Spinal cord (tissue), 10 donors: ENCODE data around the gene L1CAM. TPM values are rescaled to one million over a fixed set of nuclear protein-coding genes. Genes with fewer than 3 reads are reported as not detected.

Source experiments
- DNase-seq, 6 donors: peaks; one replicate each; pipeline versions ENCODE4 v3.0.0 to v3.0.0-alpha.2; 2013 to 2015; ENCODE audit warnings: low spot score in 6 of 6, low read depth in 4 of 6
- H3K27ac ChIP-seq: one replicate; pipeline ENCODE4 v1.5.1; 2013; ENCODE audit warnings: low read depth, low read length, control low read depth
- H3K27me3 ChIP-seq: one replicate; pipeline ENCODE4 v1.6.1; 2013; ENCODE audit warnings: low read length; ENCODE audit not compliant: control insufficient read depth, insufficient read depth
- H3K36me3 ChIP-seq: one replicate; pipeline ENCODE4 v1.6.1; 2013; ENCODE audit warnings: low read length; ENCODE audit not compliant: control insufficient read depth, insufficient read depth
- H3K4me1 ChIP-seq: one replicate; pipeline ENCODE4 v1.6.1; 2013; ENCODE audit warnings: low read length; ENCODE audit not compliant: control insufficient read depth, insufficient read depth
- H3K4me3 ChIP-seq: one replicate; pipeline ENCODE4 v1.5.1; 2013; ENCODE audit warnings: low read depth, low read length, control low read depth
- H3K9me3 ChIP-seq: one replicate; pipeline ENCODE4 v1.6.1; 2013; ENCODE audit warnings: low read length; ENCODE audit not compliant: control insufficient read depth, insufficient read depth
- WGBS: methylation state at CpG from one replicate; pipeline ENCODE4 v1.1.5; 2013; ENCODE audit warnings: missing lambda C conversion rate; ENCODE audit not compliant: insufficient coverage; 5-methylcytosine and 5-hydroxymethylcytosine counted together
- polyA plus RNA-seq, 2 donors: library from polyadenylated mRNA; unstranded; fragments of 120-200 nt; gene quantifications; one replicate each; pipeline ENCODE4 v1.2.1, GENCODE V29; 2013; ENCODE audit not compliant: insufficient read length in 2 of 2
- total RNA-seq, 2 donors: library from RNA; depleted of rRNA in 1 of 2; stranded (reverse); fragments of 120-200 nt in 1 of 2; fragments of >200 nt in 1 of 2; gene quantifications; one replicate each; pipeline versions ENCODE4 v1.2.3 to v1.2.4, GENCODE V29; 2013 to 2014
- donor health status: healthy.

Gene L1CAM
- total and polyA plus RNA-seq, 4 donors: 26.3 to 179 (median 129) TPM

DNA sequence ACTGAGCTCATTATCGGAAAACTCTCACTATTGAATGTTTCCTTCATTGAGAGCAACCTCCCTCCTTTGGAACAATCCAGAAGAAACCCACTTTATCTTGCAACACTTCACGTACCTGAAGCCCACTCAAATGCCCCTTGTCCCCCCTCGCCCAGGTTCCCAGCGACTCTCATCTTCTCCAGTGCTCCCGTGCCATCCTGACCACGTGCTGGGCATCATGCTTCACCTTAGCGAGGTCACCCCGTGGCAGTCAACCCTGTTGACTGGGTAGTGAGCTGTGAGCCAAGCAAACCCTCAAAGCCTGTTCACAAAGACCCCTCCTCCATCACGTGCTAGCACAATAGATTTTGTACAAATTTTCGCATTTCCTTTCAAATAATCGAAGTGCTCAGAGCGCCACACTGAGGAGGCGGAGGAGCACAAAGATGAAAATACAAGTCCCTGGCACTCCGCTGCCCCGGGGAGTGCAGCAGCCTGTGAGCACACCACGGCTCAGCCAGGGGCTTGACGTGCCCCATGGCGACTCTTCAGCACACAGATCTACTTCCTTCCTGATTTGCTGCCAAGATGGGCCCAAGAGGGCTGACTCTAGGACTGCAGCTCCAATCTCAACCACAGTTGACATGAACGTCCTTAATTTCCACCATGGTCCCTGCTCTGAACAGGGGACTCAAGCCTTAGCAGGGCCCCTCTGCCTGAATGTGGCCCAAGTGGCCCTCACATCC lies 71.2 kb downstream of the L1CAM start:
- Histone ChIP-seq H3K4me1 (peaks cover 35% of the 10 kb centered on the region), H3K9me3 (no peaks in the 10 kb centered on the region), H3K4me3 (no peak overlapping the region), H3K27ac (no peak overlapping the region), H3K36me3 (peaks cover 6% of the 10 kb centered on the region), H3K27me3 (no peaks in the 10 kb centered on the region)
- no peak for DNase-seq
- 75% methylated on average over 19 of the region's 19 CpGs for WGBS

GRCh38 chrX:153813161-153813560 lies 72.8 kb downstream of the L1CAM start:
- WGBS: 81% methylated on average over 3 of the region's 5 CpGs
- Histone ChIP-seq H3K9me3 (no peaks in the 10 kb centered on the region), H3K27me3 (no peaks in the 10 kb centered on the region), H3K36me3 (peaks cover 16% of the 10 kb centered on the region), H3K27ac (no peak overlapping the region), H3K4me1 (peaks cover 23% of the 10 kb centered on the region), H3K4me3 (no peak overlapping the region)
- DNase-seq: no peak

DNA sequence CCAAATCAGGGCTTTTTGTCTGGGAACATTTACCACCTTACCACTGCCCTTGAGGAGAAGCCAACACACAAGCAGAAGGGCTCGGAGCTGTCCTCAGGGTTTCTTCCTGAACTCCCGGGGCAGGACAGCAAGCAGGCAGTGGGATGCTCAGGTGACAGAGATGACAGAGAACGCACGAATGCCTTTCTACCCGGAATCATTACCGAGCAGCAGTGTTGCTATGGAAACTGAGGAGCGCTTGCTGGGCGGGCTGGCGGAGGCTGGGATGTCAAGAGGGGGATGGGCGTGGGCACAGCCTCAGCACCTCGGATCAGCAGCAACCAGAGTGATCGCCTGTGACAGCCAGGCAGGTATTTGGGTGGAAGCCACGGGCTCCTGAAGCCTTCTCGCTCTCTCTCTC lies 73.8 kb downstream of the L1CAM start:
- Histone ChIP-seq H3K36me3 (peaks cover 24% of the 10 kb centered on the region), H3K27me3 (no peaks in the 10 kb centered on the region), H3K4me3 (no peak overlapping the region), H3K4me1 (peaks cover 18% of the 10 kb centered on the region), H3K27ac (no peak overlapping the region), H3K9me3 (no peaks in the 10 kb centered on the region)
- peak in 1 of 6 donors; percentile 82 for DNase-seq
- 36% methylated on average over 10 of the region's 14 CpGs for WGBS

Other genes with a start within 250 kb of the L1CAM start
- under 1 TPM; 0.55 to 0.79 TPM for gene DUSP9, start 239.0 kb downstream of the L1CAM start, total RNA-seq
- 1 to 10 TPM; 2.1 to 3.1 TPM for gene DUSP9, start 239.0 kb downstream of the L1CAM start, polyA plus RNA-seq
- gene PNCK, start 212.4 kb downstream of the L1CAM start, total RNA-seq: 10 to 100 TPM; 24.2 to 38.6 TPM
- gene PNCK, start 212.4 kb downstream of the L1CAM start, polyA plus RNA-seq: 100 to 1,000 TPM; 131 to 142 TPM
- 10 to 100 TPM; 22.3 to 22.5 TPM for gene SLC6A8, start 198.2 kb downstream of the L1CAM start, total RNA-seq
- gene SLC6A8, start 198.2 kb downstream of the L1CAM start, polyA plus RNA-seq: 10 to 100 TPM; 72.5 to 77.0 TPM
- 100 to 1,000 TPM; 106 to 121 TPM for gene BCAP31, start 161.8 kb downstream of the L1CAM start, total RNA-seq
- gene BCAP31, start 161.8 kb downstream of the L1CAM start, polyA plus RNA-seq: 100 to 1,000 TPM; 166 to 173 TPM
- 1 to 10 TPM; 4.1 to 7.7 TPM for gene ABCD1, start 161.3 kb downstream of the L1CAM start, total RNA-seq
- 10 to 100 TPM in 1 of 2 donors, 1 to 10 TPM in 1; 9.4 to 10.6 TPM for gene ABCD1, start 161.3 kb downstream of the L1CAM start, polyA plus RNA-seq
- 10 to 100 TPM; 14.6 to 21.7 TPM for gene PLXNB3, start 121.9 kb downstream of the L1CAM start, total RNA-seq
- gene PLXNB3, start 121.9 kb downstream of the L1CAM start, polyA plus RNA-seq: 100 to 1,000 TPM; 132 to 136 TPM
- gene SRPK3, start 105.1 kb downstream of the L1CAM start, total RNA-seq: 1 to 10 TPM; 1.2 to 1.3 TPM
- 10 to 100 TPM in 1 of 2 donors, 1 to 10 TPM in 1; 7.5 to 10.6 TPM for gene SRPK3, start 105.1 kb downstream of the L1CAM start, polyA plus RNA-seq
- 10 to 100 TPM; 36.3 to 59.0 TPM for gene IDH3G, start 91.8 kb downstream of the L1CAM start, total RNA-seq
- gene IDH3G, start 91.8 kb downstream of the L1CAM start, polyA plus RNA-seq: 100 to 1,000 TPM; 122 to 138 TPM
- 100 to 1,000 TPM in 1 of 2 donors, 10 to 100 TPM in 1; 95.5 to 317 TPM for gene SSR4, start 91.5 kb downstream of the L1CAM start, total RNA-seq
- gene SSR4, start 91.5 kb downstream of the L1CAM start, polyA plus RNA-seq: 100 to 1,000 TPM; 166 to 186 TPM
- gene PDZD4, start 55.6 kb downstream of the L1CAM start, total RNA-seq: 10 to 100 TPM; 49.2 to 57.0 TPM
- 100 to 1,000 TPM; 228 to 243 TPM for gene PDZD4, start 55.6 kb downstream of the L1CAM start, polyA plus RNA-seq
- gene AVPR2, start 18.5 kb upstream of the L1CAM start, total RNA-seq: under 1 TPM in 1 of 2 donors, not detected in 1; 0.11 TPM
- gene AVPR2, start 18.5 kb upstream of the L1CAM start, polyA plus RNA-seq: under 1 TPM; 0.21 to 0.24 TPM
- 10 to 100 TPM; 14.9 to 20.4 TPM for gene ARHGAP4, start 40.1 kb upstream of the L1CAM start, total RNA-seq
- 10 to 100 TPM; 26.0 to 26.5 TPM for gene ARHGAP4, start 40.1 kb upstream of the L1CAM start, polyA plus RNA-seq
- 10 to 100 TPM; 26.9 to 60.0 TPM for gene NAA10, start 48.9 kb upstream of the L1CAM start, total RNA-seq
- 100 to 1,000 TPM; 106 to 115 TPM for gene NAA10, start 48.9 kb upstream of the L1CAM start, polyA plus RNA-seq
- 10 to 100 TPM in 1 of 2 donors, 1 to 10 TPM in 1; 7.0 to 10.4 TPM for gene RENBP, start 58.5 kb upstream of the L1CAM start, total RNA-seq
- 10 to 100 TPM; 10.2 to 11.6 TPM for gene RENBP, start 58.5 kb upstream of the L1CAM start, polyA plus RNA-seq
- 10 to 100 TPM; 13.1 to 24.0 TPM for gene HCFC1, start 85.6 kb upstream of the L1CAM start, total RNA-seq
- gene HCFC1, start 85.6 kb upstream of the L1CAM start, polyA plus RNA-seq: 10 to 100 TPM; 47.7 to 56.3 TPM
- gene TMEM187, start 86.6 kb upstream of the L1CAM start, total RNA-seq: 1 to 10 TPM; 2.0 to 9.0 TPM
- gene TMEM187, start 86.6 kb upstream of the L1CAM start, polyA plus RNA-seq: 1 to 10 TPM; 6.8 to 8.9 TPM
- gene IRAK1, start 133.7 kb upstream of the L1CAM start, total RNA-seq: 10 to 100 TPM; 10.2 to 28.9 TPM
- 10 to 100 TPM; 65.0 to 68.4 TPM for gene IRAK1, start 133.7 kb upstream of the L1CAM start, polyA plus RNA-seq
- gene MECP2, start 211.5 kb upstream of the L1CAM start, total RNA-seq: 10 to 100 TPM; 30.7 to 37.7 TPM
- gene MECP2, start 211.5 kb upstream of the L1CAM start, polyA plus RNA-seq: 10 to 100 TPM; 41.8 to 43.3 TPM